Endothelial cell of umbilical vein (primary cell): ENCODE measurements around the gene LLGL2.

Source experiments
- CTCF ChIP-seq, 2 donors: IDR thresholded peaks; 1 replicate in 1 of 2; 2 replicates in 1 of 2; pipeline ENCODE4 v1.5.1; 2011; ENCODE audit warnings: low read length in 2 of 2, mild to moderate bottlenecking in 2 of 2, moderate library complexity in 2 of 2, control low read depth in 1 of 2, inconsistent platforms in 1 of 2, low read depth in 1 of 2; ENCODE audit not compliant: insufficient read depth in 1 of 2; ENCODE audit errors: extremely low read depth in 1 of 2
- EZH2 ChIP-seq: IDR thresholded peaks from 2 replicates; pipeline ENCODE4 v1.6.1; 2012; ENCODE audit warnings: borderline replicate concordance, low read depth, mild to moderate bottlenecking, moderate library complexity, low read length, inconsistent platforms; ENCODE audit not compliant: severe bottlenecking
- FOS ChIP-seq: IDR thresholded peaks from 2 replicates; pipeline ENCODE4 v1.6.1; 2011; ENCODE audit warnings: mild to moderate bottlenecking, low read length, moderate library complexity, borderline replicate concordance; ENCODE audit not compliant: insufficient read depth
- GATA2 ChIP-seq: IDR thresholded peaks from 2 replicates; pipeline ENCODE4 v1.7.0; 2011; ENCODE audit warnings: low read depth, mild to moderate bottlenecking, moderate library complexity, mixed read lengths, low read length; ENCODE audit not compliant: insufficient read length, insufficient read depth
- JUN ChIP-seq: IDR thresholded peaks from 2 replicates; pipeline ENCODE4 v1.6.1; 2011; ENCODE audit warnings: borderline replicate concordance, low read depth; ENCODE audit not compliant: insufficient read length, insufficient read depth
- MAX ChIP-seq: IDR thresholded peaks from 2 replicates; pipeline ENCODE4 v1.6.1; 2011; ENCODE audit not compliant: insufficient read depth, insufficient read length
- POLR2A ChIP-seq: IDR thresholded peaks from 2 replicates; pipeline ENCODE4 v1.6.1; 2012; ENCODE audit warnings: low read depth, mild to moderate bottlenecking, control low read depth, low read length
- POLR2AphosphoS5 ChIP-seq: IDR thresholded peaks from 2 replicates; pipeline ENCODE4 v1.6.1; 2012; ENCODE audit warnings: low read depth, mild to moderate bottlenecking, control low read depth, low read length, moderate library complexity; ENCODE audit not compliant: insufficient read depth

GRCh38 chr17:75622076-75622475, 96.6 kb downstream of the LLGL2 start:
- TF ChIP-seq CTCF (IDR thresholded peaks at IDR 0.05; ENCODE audit: extremely low read depth in 1 of 2, insufficient read depth in 1 of 2, low read depth in 1 of 2, low read length in 2 of 2) (no peak), GATA2 (no peak), FOS (no peak), MAX (no peak), POLR2A (no peak), POLR2AphosphoS5 (no peak), EZH2 (no peak), JUN (no peak)
